HCT116 (cell line): ENCODE data around the gene CHID1.

Experiments
- CTCF ChIP-seq, 3 experiments: fragments of 200-600 bp in 1 of 3; sonication (generic) in 1 of 3; IDR thresholded peaks in 2 of 3; conservative IDR thresholded peaks in 1 of 3; 2 replicates each; pipeline ENCODE4 v1.5.1; 2012 to 2017; ENCODE audit warnings: low read depth in 2 of 3, low read length in 2 of 3, antibody characterized with exemption in 1 of 3, borderline replicate concordance in 1 of 3, control low read depth in 1 of 3, mild to moderate bottlenecking in 1 of 3, mixed read lengths in 1 of 3, mixed run types in 1 of 3, moderate library complexity in 1 of 3; ENCODE audit not compliant: insufficient read depth in 1 of 3
- EZH2 ChIP-seq: fragments of 200-600 bp; sonication (generic); IDR thresholded peaks from 2 replicates; pipeline ENCODE4 v1.6.1; 2017; ENCODE audit warnings: antibody characterized with exemption, mixed run types
- POLR2A ChIP-seq: IDR thresholded peaks from 2 replicates; pipeline ENCODE4 v1.7.0; 2011; ENCODE audit warnings: borderline replicate concordance; ENCODE audit not compliant: insufficient read depth, insufficient read length; ENCODE audit errors: extremely low read depth

- TF ChIP-seq CTCF (IDR thresholded peaks at IDR 0.05 in 2 of 3, conservative IDR thresholded peaks at IDR 0.05 in 1 of 3; ENCODE audit: borderline replicate concordance in 1 of 3, insufficient read depth in 1 of 3, low read depth in 2 of 3, low read length in 2 of 3) (no peak), POLR2A (no peak), EZH2 (no peak)
Observed at GRCh38 chr11:837990-838307, 72.7 kb downstream of the CHID1 start.
